ENCODE results near the gene GAP43.

GRCh38 chr3:115698851-115699591 is 75.7 kb downstream of the GAP43 start:
- TF ChIP-seq POLR2AphosphoS5 (IDR thresholded peaks at IDR 0.05; ENCODE audit: low read depth, low read length) (no peak), POLR2A (IDR thresholded peaks at IDR 0.05; ENCODE audit: low read depth, low read length) (no peak), TAF1 (IDR thresholded peaks at IDR 0.05; ENCODE audit: borderline replicate concordance, low read depth, low read length) (no peak)

Data from GM12892 (cell line).